OCI-LY7 (cell line): Measurements from ENCODE around the gene TOR2A. TPM values are rescaled to one million over a fixed set of nuclear protein-coding genes. Genes with fewer than 3 reads are reported as not detected.
"Not testable (repeated sequence)": the region's sequence is repeated elsewhere in the genome, so short reads cannot be mapped to it uniquely, and the experiment has no call there.

Experiments
- BruUV-seq: library from RNA; stranded (reverse); fragments of 400-500 nt; replicated peaks from 2 replicates; lab custom pipeline; 2021; lab: Mats Ljungman, UMichigan
- CTCF ChIA-PET: fragments of 300-600 bp; sonication (Branson Sonifier 250); formaldehyde crosslinking; loops from one replicate; lab custom pipeline; 2022; ENCODE audit warnings: antibody characterized with exemption; ENCODE audit not compliant: unreplicated experiment; lab: Charles Lee
- POLR2A ChIA-PET: fragments of 300-600 bp; sonication (Branson Sonifier 250); formaldehyde crosslinking; loops from one replicate; lab custom pipeline; 2022; ENCODE audit warnings: antibody characterized with exemption; lab: Charles Lee
- DNase-seq: peaks from one replicate; pipeline ENCODE4 v3.0.0-alpha.2; 2015; ENCODE audit warnings: low spot score
- H2AFZ ChIP-seq: fragments of 200-600 bp; sonication (generic), shearing (Covaris generic); 2 replicates; pipeline ENCODE4 v1.6.1; 2014; ENCODE audit warnings: mild to moderate bottlenecking, antibody characterized with exemption, low read length, moderate library complexity
- H3K27ac ChIP-seq: fragments of 200-600 bp; sonication (generic); 2 replicates; pipeline ENCODE4 v1.5.1; 2014; ENCODE audit warnings: mixed run types, low read depth, mild to moderate bottlenecking, moderate library complexity, low read length, inconsistent platforms; ENCODE audit not compliant: poor library complexity, severe bottlenecking
- H3K36me3 ChIP-seq: fragments of 200-600 bp; sonication (generic); 2 replicates; pipeline ENCODE4 v1.6.1; 2014; ENCODE audit warnings: mild to moderate bottlenecking, antibody characterized with exemption, low read length, moderate library complexity, mixed read lengths; ENCODE audit not compliant: insufficient read depth
- H3K4me1 ChIP-seq: fragments of 200-600 bp; sonication (generic); 2 replicates; pipeline ENCODE4 v1.5.1; 2014; ENCODE audit warnings: mild to moderate bottlenecking, low read length; ENCODE audit not compliant: insufficient read depth, poor library complexity, severe bottlenecking
- H3K4me2 ChIP-seq: fragments of 200-600 bp; sonication (generic); 2 replicates; pipeline ENCODE4 v1.6.1; 2014; ENCODE audit warnings: mild to moderate bottlenecking, low read length
- H3K4me3 ChIP-seq: fragments of 200-600 bp; sonication (generic); 2 replicates; pipeline ENCODE4 v1.5.1; 2014; ENCODE audit warnings: mild to moderate bottlenecking, low read depth, low read length; ENCODE audit not compliant: poor library complexity, severe bottlenecking
- H3K79me2 ChIP-seq: fragments of 200-600 bp; sonication (generic); 2 replicates; pipeline ENCODE4 v1.6.1; 2016; ENCODE audit warnings: low read depth, mild to moderate bottlenecking, low read length, moderate library complexity, mixed read lengths; ENCODE audit not compliant: insufficient read depth
- H3K9me2 ChIP-seq: fragments of 200-600 bp; sonication (generic); 2 replicates; pipeline ENCODE4 v1.6.1; 2016; ENCODE audit warnings: mild to moderate bottlenecking, low read length, mixed read lengths; ENCODE audit not compliant: insufficient read depth
- H3K9me3 ChIP-seq: fragments of 200-600 bp; sonication (generic); 2 replicates; pipeline ENCODE4 v1.6.1; 2014; ENCODE audit warnings: mild to moderate bottlenecking, mixed run types, low read length, mixed read lengths
- H4K20me1 ChIP-seq: fragments of 200-600 bp; sonication (generic); 2 replicates; pipeline ENCODE4 v1.6.1; 2014; ENCODE audit warnings: mild to moderate bottlenecking, antibody characterized with exemption, low read length, moderate library complexity, mixed read lengths; ENCODE audit not compliant: insufficient read depth
- CTCF ChIP-seq: fragments of 200-600 bp; sonication (generic); conservative IDR thresholded peaks from 2 replicates; pipeline ENCODE4 v1.5.1; 2014; ENCODE audit warnings: mild to moderate bottlenecking, antibody characterized with exemption, low read length, moderate library complexity, mixed read lengths
- EZH2phosphoT487 ChIP-seq: fragments of 200-600 bp; sonication (generic); IDR thresholded peaks from 2 replicates; pipeline ENCODE4 v1.6.1; 2018; ENCODE audit warnings: low read depth, borderline replicate concordance, mild to moderate bottlenecking, mixed run types, antibody characterized with exemption, low read length, moderate library complexity, mixed read lengths
- intact Hi-C: fragments of 100-400 bp; cut with micrococcal nuclease; formaldehyde crosslinking; loops from one replicate; pipeline ENCODE4 v1.10.0; 2022; ENCODE audit not compliant: unreplicated experiment
- total RNA-seq, 2 experiments: library from RNA; depleted of rRNA in 1 of 2; stranded (reverse); fragments of >200 nt in 1 of 2; shearing (Covaris generic) in 1 of 2; gene quantifications; 2 replicates each; pipeline ENCODE4 v1.2.3, GENCODE V29; 2014 to 2022

The TOR2A gene
- total RNA-seq, 2 experiments from 2014 or later, result 13.9 to 17.9 TPM

GRCh38 chr9:127761491-127761956 is 26.4 kb upstream of the TOR2A start:
- H3K36me3 ChIP-seq, result peaks cover 43% of the 10 kb centered on the region
- no peaks in the 10 kb centered on the region for H4K20me1 ChIP-seq

GRCh38 chr9:127761061-127761460 is 26.0 kb upstream of the TOR2A start:
- no TSS peak for BruUV-seq
- Histone ChIP-seq H3K36me3 (peaks cover 38% of the 10 kb centered on the region), H3K27ac (no peak overlapping the region), H4K20me1 (no peaks in the 10 kb centered on the region), H3K4me3 (no peak overlapping the region), H3K9me3 (no peaks in the 10 kb centered on the region), H3K79me2 (no peaks in the 10 kb centered on the region), H3K4me1 (no peaks in the 10 kb centered on the region), H3K4me2 (no peak overlapping the region), H2AFZ (no peak overlapping the region), H3K9me2 (no peaks in the 10 kb centered on the region)
- TF ChIP-seq EZH2phosphoT487 (no peak), CTCF (no peak)
- ChIA-PET POLR2A (no interaction called here), CTCF (no interaction called here)
- intact Hi-C loops, result no loop called here
- no peak for DNase-seq

More at GRCh38 chr9:127761491-127761956, 26.4 kb upstream of the TOR2A start:
- CTCF ChIA-PET, result no interaction called here
- Histone ChIP-seq H3K79me2 (no peaks in the 10 kb centered on the region), H3K4me1 (no peaks in the 10 kb centered on the region), H3K4me3 (no peak overlapping the region), H2AFZ (no peak overlapping the region), H3K4me2 (no peak overlapping the region), H3K9me2 (no peaks in the 10 kb centered on the region), H3K9me3 (no peaks in the 10 kb centered on the region), H3K27ac (no peak overlapping the region)
- BruUV-seq, result no TSS peak
- POLR2A ChIA-PET, result no interaction called here
- TF ChIP-seq EZH2phosphoT487, result no peak
- no peak for TF ChIP-seq CTCF
- intact Hi-C loops, result no loop called here
- DNase-seq, result no peak

DNA sequence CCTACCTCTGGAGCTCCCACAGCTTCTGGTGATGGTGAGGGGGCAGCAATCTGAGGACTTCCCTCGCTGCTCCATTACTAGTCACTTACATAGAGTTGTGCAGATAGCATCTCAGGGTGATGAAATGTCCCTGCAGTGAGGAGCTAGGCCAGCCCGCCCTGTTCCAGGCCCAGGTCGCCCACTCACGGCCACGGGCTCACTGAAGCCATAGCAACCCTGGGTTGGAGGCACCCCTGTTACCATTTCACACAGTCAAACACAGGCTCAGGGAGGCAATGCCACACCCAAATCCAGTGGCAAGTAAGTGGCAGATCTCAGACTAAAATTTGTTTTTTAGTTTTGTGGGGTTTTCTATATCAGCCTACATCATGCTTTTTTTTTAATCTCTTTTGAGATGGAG is 23.7 kb upstream of the TOR2A start:
- intact Hi-C loops, result no loop called here
- H3K4me1 ChIP-seq, result no peaks in the 10 kb centered on the region
- no peaks in the 10 kb centered on the region for H3K9me2 ChIP-seq
- no peaks in the 10 kb centered on the region for H3K79me2 ChIP-seq
- H3K4me2 ChIP-seq, result no peak overlapping the region
- H4K20me1 ChIP-seq, result no peaks in the 10 kb centered on the region
- H2AFZ ChIP-seq, result no peak overlapping the region
- no TSS peak for BruUV-seq
- H3K27ac ChIP-seq, result no peak overlapping the region
- H3K4me3 ChIP-seq, result no peak overlapping the region
- POLR2A ChIA-PET, result no interaction called here
- TF ChIP-seq CTCF, result no peak
- TF ChIP-seq EZH2phosphoT487, result no peak
- H3K9me3 ChIP-seq, result no peaks in the 10 kb centered on the region
- peaks cover 21% of the 10 kb centered on the region; the same call in 1 of the 2 replicates for H3K36me3 ChIP-seq
- DNase-seq, result no peak
- CTCF ChIA-PET, result no interaction called here

- not testable (repeated sequence) for H3K4me2 ChIP-seq, H3K79me2 ChIP-seq
Observed at GRCh38 chr9:127756776-127757175, 21.7 kb upstream of the TOR2A start.

More at GRCh38 chr9:127756776-127757175, 21.7 kb upstream of the TOR2A start:
- H3K4me1 ChIP-seq, intact Hi-C loops, BruUV-seq, H2AFZ ChIP-seq, H3K9me2 ChIP-seq, CTCF ChIA-PET, H4K20me1 ChIP-seq, H3K9me3 ChIP-seq, H3K27ac ChIP-seq, H3K4me3 ChIP-seq, DNase-seq: not testable (repeated sequence)
- peaks cover 15% of the 10 kb centered on the region; the same call in 1 of the 2 replicates for H3K36me3 ChIP-seq
- POLR2A ChIA-PET, result interaction anchor here (0.6 to 1.0 kb wide), 3 partner anchors 14 to 983 kb away, joined by 3 read pairs; no protein-coding TSS in a partner anchor
